Stimulated activated CD4-positive, alpha-beta T cell treated with anti-CD3 and anti-CD28 coated beads, Interleukin-4, amount 100 ng/mL, for 48 hours (primary cell): ENCODE measurements around the gene ADAMTS13.
"Not testable (repeated sequence)": the region's sequence is repeated elsewhere in the genome, so short reads cannot be mapped to it uniquely, and the experiment has no call there.

Experiments used
- DNase-seq, 2 donors: peaks; one replicate each; pipeline ENCODE4 v3.0.0-alpha.2; 2020; ENCODE audit warnings: low read depth in 2 of 2

ADAMTS13 gene

GRCh38 chr9:133421615-133422542, at the start of gene ADAMTS13:
Gene ADAMTS13 (plus strand): TSS chr9:133422367. CDS start chr9:133422444, 77 bp downstream.
- DNase-seq: peak; percentile 14 to 38

- no peak for DNase-seq
Observed at GRCh38 chr9:133374612-133375115, 47.5 kb upstream of the ADAMTS13 start.

GRCh38 chr9:133375116-133375723, 46.9 kb upstream of the ADAMTS13 start:
- no peak for DNase-seq

GRCh38 chr9:133375724-133376654, 46.2 kb upstream of the ADAMTS13 start, which contains the start of the genes STKLD1 and SURF4:
Gene STKLD1 (plus strand): TSS chr9:133376366. CDS start chr9:133376474, 108 bp downstream.
Gene SURF4 (minus strand): TSS chr9:133376060. CDS start chr9:133375969, 91 bp downstream.
- peak; percentile 92 to 95 for DNase-seq

GRCh38 chr9:133377280-133377679, 44.9 kb upstream of the ADAMTS13 start:
- not testable (repeated sequence) for DNase-seq

- no peak for DNase-seq
Observed at GRCh38 chr9:133377721-133378216, 44.4 kb upstream of the ADAMTS13 start.

GRCh38 chr9:133378408-133378962, 43.7 kb upstream of the ADAMTS13 start:
- DNase-seq: no peak

GRCh38 chr9:133379153-133380086, 42.7 kb upstream of the ADAMTS13 start:
- DNase-seq: no peak

- no peak for DNase-seq
Observed at GRCh38 chr9:133380734-133381133, 41.4 kb upstream of the ADAMTS13 start.

- no peak for DNase-seq
Observed at GRCh38 chr9:133382507-133383141, 39.5 kb upstream of the ADAMTS13 start.

- DNase-seq: no peak
Observed at GRCh38 chr9:133383438-133383837, 38.7 kb upstream of the ADAMTS13 start.

GRCh38 chr9:133384736-133385321, 37.3 kb upstream of the ADAMTS13 start:
- no peak for DNase-seq

- no peak for DNase-seq
Observed at GRCh38 chr9:133385452-133385851, 36.7 kb upstream of the ADAMTS13 start.

- DNase-seq: no peak
Observed at GRCh38 chr9:133386338-133386737, 35.8 kb upstream of the ADAMTS13 start.

- DNase-seq: no peak
Observed at GRCh38 chr9:133387680-133388079, 34.5 kb upstream of the ADAMTS13 start.

- DNase-seq: no peak
Observed at GRCh38 chr9:133389025-133389557, 33.1 kb upstream of the ADAMTS13 start.

GRCh38 chr9:133389562-133389961, 32.6 kb upstream of the ADAMTS13 start:
- no peak for DNase-seq

- no peak for DNase-seq
Observed at GRCh38 chr9:133390713-133391112, 31.5 kb upstream of the ADAMTS13 start.

- not testable (repeated sequence) for DNase-seq
Observed at GRCh38 chr9:133391449-133391848, 30.7 kb upstream of the ADAMTS13 start.
